HG03045 (cell line): ENCODE data around the gene KDELR1.
"Not testable (repeated sequence)": the region's sequence is repeated elsewhere in the genome, so short reads cannot be mapped to it uniquely, and the experiment has no call there.

ENCODE experiments used
- ATAC-seq: cut with Tn5 transposase; IDR thresholded peaks from one replicate; pipeline ENCODE4 v1.9.1; 2021; ENCODE audit warnings: mild to moderate bottlenecking, moderate library complexity; ENCODE audit not compliant: unreplicated experiment

Gene KDELR1

GRCh38 chr19:48372904-48373303 is 18.4 kb downstream of the KDELR1 start:
- ATAC-seq: no peak

DNA sequence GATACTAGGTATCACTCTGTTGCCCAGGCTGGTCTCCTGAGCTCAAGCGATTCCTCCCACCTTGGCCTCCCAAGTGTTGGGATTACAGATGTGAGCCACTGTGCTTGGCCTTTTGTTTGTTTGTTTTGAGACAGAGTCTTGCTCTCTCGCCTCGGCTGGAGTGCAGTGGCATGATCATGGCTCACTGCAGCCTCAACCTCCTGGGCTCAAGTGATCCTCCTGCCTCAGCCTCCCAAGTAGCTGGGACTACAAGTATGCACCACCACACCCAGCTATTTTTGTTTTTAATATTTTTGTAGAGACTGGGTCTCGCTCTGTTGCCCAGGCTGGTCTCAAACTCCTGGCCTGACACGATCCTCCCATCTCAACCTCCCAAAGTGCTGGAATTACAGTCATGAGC is 19.6 kb downstream of the KDELR1 start:
- not testable (repeated sequence) for ATAC-seq

- ATAC-seq: no peak
Measured at GRCh38 chr19:48371367-48371766, 20.0 kb downstream of the KDELR1 start.

- no peak for ATAC-seq
Measured at GRCh38 chr19:48370955-48371354, 20.4 kb downstream of the KDELR1 start.

DNA sequence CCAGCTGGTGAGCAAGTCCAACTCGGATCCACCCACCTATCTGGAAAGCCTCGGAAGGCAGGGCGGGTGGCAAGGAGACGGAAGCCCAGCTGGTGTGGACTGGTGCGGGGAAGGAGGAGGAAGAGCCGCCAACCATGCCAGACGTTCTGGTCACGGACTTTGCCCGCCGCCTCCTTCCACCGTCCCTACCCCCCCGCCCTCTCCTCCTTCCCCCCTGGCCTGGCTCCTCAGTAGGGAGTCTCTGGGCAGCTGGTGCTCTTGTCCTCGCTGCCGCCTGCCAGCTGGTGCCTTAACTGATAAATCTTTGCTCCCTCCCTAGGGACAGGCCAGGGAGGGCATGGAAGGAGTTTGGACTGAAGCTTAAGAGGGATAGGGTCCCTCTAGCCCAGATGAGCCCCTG is 22.4 kb downstream of the KDELR1 start:
- no peak for ATAC-seq

- no peak for ATAC-seq
Measured at GRCh38 chr19:48367855-48368254, 23.5 kb downstream of the KDELR1 start.

- ATAC-seq: no peak
Measured at GRCh38 chr19:48365602-48366001, 25.7 kb downstream of the KDELR1 start.

- no peak for ATAC-seq
Measured at GRCh38 chr19:48364598-48365348, 26.6 kb downstream of the KDELR1 start.

DNA sequence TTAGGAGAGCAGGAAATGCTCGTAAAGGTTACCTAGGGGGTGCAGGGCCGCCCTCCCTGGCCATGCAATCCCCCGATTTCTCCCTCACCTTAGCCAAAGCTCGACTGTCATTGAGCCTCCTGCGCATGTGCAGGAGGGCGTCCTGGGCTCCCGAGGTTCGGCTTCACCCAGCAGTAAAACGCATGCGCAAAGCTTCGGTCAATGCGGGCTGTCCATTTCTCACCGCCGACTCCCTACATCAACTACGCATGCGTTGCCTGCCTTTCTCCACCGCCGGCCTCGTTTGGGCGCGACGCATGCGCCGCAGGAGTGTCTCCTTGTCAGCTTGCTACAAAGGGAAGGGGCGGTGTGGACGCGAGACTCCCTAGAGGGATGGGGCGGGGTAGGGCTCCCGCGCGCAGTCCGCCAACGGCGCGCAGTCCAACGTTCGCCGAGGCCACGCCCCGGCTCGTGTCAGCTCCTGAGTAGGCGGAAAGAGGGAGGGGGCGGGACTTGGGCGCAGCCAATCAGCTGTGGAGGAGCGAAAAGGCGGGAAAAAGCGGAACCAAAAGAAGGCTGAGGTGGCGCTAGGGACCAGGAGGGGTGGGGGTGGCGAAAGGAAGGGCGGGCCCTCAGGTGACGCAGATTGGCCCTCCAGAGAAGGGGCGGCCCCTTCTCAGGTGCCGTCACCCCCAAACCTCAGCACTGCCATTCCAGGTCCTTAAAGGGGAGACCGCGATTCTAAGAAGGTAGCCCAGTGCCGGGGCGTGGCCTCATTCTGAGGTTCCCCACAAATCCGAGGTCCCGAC is 27.3 kb downstream of the KDELR1 start, which contains the start of the genes SYNGR4 and TMEM143:
Gene SYNGR4, plus strand, starts transcription at position 558 of the 788 bp plus-strand sequence. CDS start 1,476 bp downstream, outside the sequence.
Gene TMEM143, minus strand, starts transcription at position 131 of the 788 bp plus-strand sequence. Its CDS starts 20 bp downstream, at position 111.
- peak; percentile 78 for ATAC-seq

- peak; percentile 18 for ATAC-seq
Measured at GRCh38 chr19:48363500-48363809, 27.9 kb downstream of the KDELR1 start.

DNA sequence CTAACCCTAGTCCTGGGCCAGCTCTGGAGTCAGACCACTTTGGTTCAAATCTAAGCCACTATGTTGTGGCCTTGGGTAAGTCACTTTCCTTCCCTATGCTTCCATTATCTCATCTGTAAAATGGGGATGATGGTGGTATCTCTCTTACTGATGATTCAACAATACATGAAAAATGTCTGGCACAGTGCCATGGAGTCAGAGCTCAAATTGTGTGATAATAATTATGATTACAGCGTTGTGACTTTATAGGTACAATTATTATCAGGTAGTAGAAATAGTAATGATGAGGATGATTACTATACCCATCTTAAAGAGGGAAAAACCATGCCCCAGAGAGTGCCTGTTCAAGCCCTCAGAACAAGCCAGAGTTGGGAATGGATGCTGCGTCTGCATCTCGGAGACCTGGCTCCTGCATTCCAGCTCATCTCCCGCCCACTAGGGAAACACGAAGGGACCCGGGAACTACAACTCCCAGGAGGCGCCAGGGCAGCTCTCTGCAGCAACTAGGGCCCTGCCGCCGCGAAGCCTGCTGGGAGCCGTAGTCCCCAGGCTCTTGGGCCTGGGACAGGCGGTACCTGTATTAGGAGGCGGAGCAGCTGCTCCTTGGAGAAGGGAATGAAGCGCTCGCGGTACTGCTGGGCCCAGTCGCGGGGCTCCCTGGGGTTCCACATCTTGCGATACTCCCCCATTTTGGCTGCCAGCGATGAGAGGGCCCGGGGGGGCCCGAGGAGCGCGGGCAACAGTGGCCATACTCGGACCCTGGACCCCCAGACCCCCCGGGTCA is 28.4 kb downstream of the KDELR1 start:
- peak; percentile 46 for ATAC-seq

DNA sequence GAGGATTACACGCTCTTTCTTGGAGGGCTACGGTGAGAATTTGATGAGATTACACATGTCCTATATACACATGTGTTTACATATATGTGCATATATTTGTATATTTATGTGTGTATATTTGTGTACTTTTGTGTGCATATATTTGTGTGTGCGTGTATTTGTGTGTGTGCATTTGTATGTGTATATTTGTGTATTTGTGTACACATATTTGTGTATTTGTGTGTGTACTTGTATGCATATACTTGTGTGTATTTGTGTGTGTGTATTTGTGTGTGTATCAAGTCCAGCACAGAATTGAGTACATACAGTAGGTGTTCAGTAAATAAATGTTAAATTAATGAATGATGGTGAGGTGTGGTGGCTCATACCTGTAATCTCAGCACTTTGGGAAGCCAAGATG is 29.4 kb downstream of the KDELR1 start:
- no peak for ATAC-seq

GRCh38 chr19:48359123-48359522 is 32.2 kb downstream of the KDELR1 start:
- ATAC-seq: no peak

GRCh38 chr19:48355365-48355954 is 35.9 kb downstream of the KDELR1 start:
- no peak for ATAC-seq

- no peak for ATAC-seq
Measured at GRCh38 chr19:48354332-48354992, 36.9 kb downstream of the KDELR1 start.

DNA sequence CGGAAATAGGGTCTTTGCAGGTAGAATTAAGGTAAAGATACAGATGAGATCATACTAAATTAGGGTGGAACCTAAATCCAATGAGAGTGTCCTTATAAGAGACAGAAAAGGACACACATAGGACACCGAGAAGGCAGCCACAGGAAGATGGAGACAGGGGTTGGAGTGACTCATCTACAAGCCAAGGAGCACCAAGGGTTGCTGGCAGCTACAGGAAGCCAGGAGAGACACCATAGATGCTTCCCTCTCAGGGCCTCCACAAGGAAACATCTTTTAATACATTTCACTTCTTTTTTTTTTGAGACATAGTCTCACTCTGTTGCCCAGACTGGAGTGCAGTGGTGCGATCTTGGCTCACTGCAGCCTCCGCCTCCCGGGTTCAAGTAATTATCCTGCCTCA is 37.7 kb downstream of the KDELR1 start:
- ATAC-seq: no peak

DNA sequence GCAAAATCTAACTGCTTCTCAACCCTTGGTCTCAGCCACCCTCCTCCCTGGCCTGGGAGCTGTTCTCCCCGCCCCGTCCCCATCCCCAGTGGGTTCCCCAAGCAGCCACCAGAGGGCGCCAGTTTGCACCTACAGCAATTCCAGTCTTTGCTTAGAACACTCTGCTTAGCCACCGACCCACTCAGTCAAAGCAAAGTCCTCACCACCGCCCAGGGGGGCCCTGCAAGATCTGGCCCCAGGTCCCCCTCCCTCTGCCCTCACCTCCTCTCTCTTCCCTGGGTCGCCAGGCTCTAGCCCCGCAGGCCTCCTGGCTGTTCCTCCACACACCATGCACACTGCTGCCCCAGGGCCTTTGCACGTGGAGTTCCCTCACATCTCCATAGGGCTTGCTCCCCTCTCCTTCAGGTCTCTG is 40.0 kb downstream of the KDELR1 start:
- ATAC-seq: no peak

GRCh38 chr19:48350856-48351255 is 40.5 kb downstream of the KDELR1 start:
- ATAC-seq: no peak

GRCh38 chr19:48348737-48349136 is 42.6 kb downstream of the KDELR1 start:
- ATAC-seq: no peak

DNA sequence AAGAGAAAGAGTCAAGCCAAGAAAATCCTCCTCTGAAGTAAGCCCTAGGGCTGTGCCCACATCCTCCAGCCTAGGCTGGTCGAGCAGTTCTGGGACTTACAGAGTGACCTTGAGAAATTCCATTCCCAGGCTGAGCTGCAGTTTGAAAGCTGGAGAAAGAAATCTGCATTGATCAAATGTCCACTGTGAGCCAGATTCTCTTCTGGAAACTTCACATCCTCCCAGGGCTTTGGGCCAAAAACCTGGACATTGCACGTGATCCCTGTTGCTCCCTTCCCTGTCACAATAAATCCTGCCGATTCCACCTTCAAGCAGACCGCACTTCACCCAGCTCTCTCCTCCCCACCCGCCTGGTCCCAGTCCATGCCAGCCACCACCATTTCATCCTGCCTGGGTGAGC is 43.3 kb downstream of the KDELR1 start:
- no peak for ATAC-seq
